Spinal cord (tissue), 10 donors: Measurements from ENCODE around the gene BAIAP2. TPM values are rescaled to one million over a fixed set of nuclear protein-coding genes. Genes with fewer than 3 reads are reported as not detected.

ENCODE experiments used
- DNase-seq, 6 donors: peaks; one replicate each; pipeline versions ENCODE4 v3.0.0 to v3.0.0-alpha.2; 2013 to 2015; ENCODE audit warnings: low spot score in 6 of 6, low read depth in 4 of 6
- H3K27ac ChIP-seq: one replicate; pipeline ENCODE4 v1.5.1; 2013; ENCODE audit warnings: low read depth, low read length, control low read depth
- H3K27me3 ChIP-seq: one replicate; pipeline ENCODE4 v1.6.1; 2013; ENCODE audit warnings: low read length; ENCODE audit not compliant: control insufficient read depth, insufficient read depth
- H3K36me3 ChIP-seq: one replicate; pipeline ENCODE4 v1.6.1; 2013; ENCODE audit warnings: low read length; ENCODE audit not compliant: control insufficient read depth, insufficient read depth
- H3K4me1 ChIP-seq: one replicate; pipeline ENCODE4 v1.6.1; 2013; ENCODE audit warnings: low read length; ENCODE audit not compliant: control insufficient read depth, insufficient read depth
- H3K4me3 ChIP-seq: one replicate; pipeline ENCODE4 v1.5.1; 2013; ENCODE audit warnings: low read depth, low read length, control low read depth
- H3K9me3 ChIP-seq: one replicate; pipeline ENCODE4 v1.6.1; 2013; ENCODE audit warnings: low read length; ENCODE audit not compliant: control insufficient read depth, insufficient read depth
- WGBS: methylation state at CpG from one replicate; pipeline ENCODE4 v1.1.5; 2013; ENCODE audit warnings: missing lambda C conversion rate; ENCODE audit not compliant: insufficient coverage; 5-methylcytosine and 5-hydroxymethylcytosine counted together
- polyA plus RNA-seq, 2 donors: library from polyadenylated mRNA; unstranded; fragments of 120-200 nt; gene quantifications; one replicate each; pipeline ENCODE4 v1.2.1, GENCODE V29; 2013; ENCODE audit not compliant: insufficient read length in 2 of 2
- total RNA-seq, 2 donors: library from RNA; depleted of rRNA in 1 of 2; stranded (reverse); fragments of 120-200 nt in 1 of 2; fragments of >200 nt in 1 of 2; gene quantifications; one replicate each; pipeline versions ENCODE4 v1.2.3 to v1.2.4, GENCODE V29; 2013 to 2014
- donor health status: healthy.

Gene BAIAP2
- total and polyA plus RNA-seq, 4 donors, result 16.8 to 55.6 (median 37.8) TPM

DNA sequence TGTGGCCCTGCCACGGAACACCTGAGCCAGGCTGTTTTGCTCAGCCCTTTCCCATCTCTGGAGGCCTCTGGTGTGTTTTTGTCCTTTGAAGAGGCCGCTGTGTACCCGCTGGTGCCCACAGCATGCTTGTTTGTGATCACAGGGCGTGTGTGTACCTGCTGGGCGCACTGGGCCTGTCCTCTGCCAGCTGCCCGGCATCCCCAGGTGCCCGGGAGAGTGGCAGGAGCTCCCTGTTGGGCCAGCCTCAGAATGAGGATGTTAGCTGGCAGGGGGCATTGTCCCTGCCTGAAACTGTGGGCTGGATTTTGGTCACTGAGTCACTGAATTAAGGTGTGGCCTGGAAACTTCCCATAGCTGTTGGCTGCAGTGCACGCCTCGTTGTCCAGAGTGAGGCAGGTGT is 31.1 kb downstream of the BAIAP2 start:
- Histone ChIP-seq H3K36me3 (peaks cover 76% of the 10 kb centered on the region), H3K4me1 (peaks cover 73% of the 10 kb centered on the region), H3K9me3 (no peaks in the 10 kb centered on the region), H3K27ac (no peak overlapping the region), H3K4me3 (no peak overlapping the region), H3K27me3 (no peaks in the 10 kb centered on the region)
- WGBS, result 87% methylated on average over 9 of the region's 9 CpGs
- no peak for DNase-seq

DNA sequence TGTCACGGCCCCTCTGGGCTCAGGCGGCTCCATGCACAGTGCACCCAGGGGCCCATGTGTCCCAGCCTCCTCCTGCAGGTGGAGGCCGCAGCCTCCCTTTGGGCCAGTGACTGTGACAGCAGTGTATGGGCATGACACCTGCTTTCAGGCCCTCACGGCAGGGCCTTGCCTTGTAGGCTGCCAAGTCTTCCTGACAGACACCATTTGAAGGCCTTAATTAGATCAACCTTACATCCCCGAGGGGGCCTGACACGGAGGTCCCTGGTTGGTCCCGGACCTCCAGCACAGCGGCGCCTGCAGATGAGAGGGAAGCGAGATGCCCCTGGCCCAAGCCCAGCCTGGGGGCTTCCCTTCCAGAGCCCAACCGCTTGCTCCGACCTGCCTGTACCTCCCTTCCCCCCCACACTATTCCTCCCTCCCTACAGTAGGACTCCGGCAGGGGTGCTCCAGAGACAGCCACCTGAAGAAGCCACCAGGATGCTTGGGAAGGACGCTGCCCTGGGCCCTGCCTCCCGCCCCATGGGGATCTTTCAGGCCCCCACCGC is 31.9 kb downstream of the BAIAP2 start:
- H3K27me3 ChIP-seq, result no peaks in the 10 kb centered on the region
- DNase-seq, result no peak
- 81% methylated on average over 16 of the region's 16 CpGs for WGBS
- H3K9me3 ChIP-seq, result no peaks in the 10 kb centered on the region
- H3K36me3 ChIP-seq, result peaks cover 84% of the 10 kb centered on the region
- H3K27ac ChIP-seq, result no peak overlapping the region
- no peak overlapping the region for H3K4me3 ChIP-seq
- peaks cover 77% of the 10 kb centered on the region for H3K4me1 ChIP-seq

DNA sequence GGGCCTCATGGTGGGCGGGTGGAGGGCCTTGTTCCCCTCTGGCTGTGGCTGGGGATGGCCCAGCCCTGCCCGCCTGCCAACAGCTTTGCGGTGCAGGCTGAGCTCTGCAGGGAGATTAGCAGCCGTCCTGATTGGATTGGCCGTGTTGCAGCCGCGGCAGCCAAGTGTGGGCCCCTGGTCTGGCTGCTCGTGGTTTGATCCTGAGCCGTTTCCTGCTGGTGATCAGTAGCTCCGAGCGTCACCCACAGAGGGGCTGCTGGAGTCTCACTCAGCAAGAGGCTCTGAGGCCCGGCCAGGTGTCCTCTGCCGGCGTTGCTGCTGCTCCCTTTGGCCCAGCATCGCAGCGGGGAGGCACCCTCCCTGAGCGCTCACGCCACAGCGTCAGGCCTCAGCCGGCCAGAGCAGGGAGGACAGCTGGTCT is 32.5 kb downstream of the BAIAP2 start:
- H3K4me3 ChIP-seq, result no peak overlapping the region
- H3K27ac ChIP-seq, result no peak overlapping the region
- H3K36me3 ChIP-seq, result peaks cover 89% of the 10 kb centered on the region
- H3K9me3 ChIP-seq, result no peaks in the 10 kb centered on the region
- H3K4me1 ChIP-seq, result peaks cover 78% of the 10 kb centered on the region
- 46% methylated on average over 20 of the region's 20 CpGs for WGBS
- DNase-seq, result peak in 1 of 6 donors; percentile 65
- no peaks in the 10 kb centered on the region for H3K27me3 ChIP-seq

DNA sequence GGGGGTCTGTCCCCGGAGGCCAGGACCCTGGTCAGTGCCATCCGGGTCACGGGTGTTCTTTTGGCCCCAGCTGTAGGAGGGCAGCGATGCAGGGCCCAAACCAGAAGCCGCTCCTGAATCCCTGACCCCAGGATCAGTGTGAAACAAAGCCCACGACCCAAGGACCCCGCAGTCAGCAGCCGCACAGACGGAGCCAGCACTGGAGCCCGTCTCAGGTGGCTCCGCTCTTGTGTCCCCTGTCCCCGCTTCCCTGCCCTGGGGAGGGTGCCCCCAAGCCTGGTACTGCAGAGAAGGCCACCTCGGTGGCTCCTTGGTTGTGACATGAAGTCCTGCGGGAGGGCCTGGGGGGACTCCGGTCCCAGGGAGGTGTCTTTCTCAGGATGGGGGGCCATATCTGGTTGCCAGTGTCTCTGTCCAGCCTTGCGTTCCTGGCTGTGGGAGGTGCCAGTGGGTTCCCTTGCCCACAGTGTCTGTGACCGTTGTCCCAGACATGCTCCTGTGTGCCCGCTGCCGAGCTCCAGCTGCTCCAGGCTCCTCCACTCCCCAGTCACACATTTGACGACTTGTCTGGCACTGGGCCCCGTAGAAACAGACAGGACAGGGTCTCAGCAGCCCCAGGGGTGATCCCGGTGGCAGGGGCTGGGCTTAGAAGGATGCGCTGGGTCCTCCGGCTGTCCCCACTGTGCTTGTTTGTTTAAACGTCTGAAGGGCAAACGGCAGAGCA is 33.6 kb downstream of the BAIAP2 start:
- peak in 1 of 6 donors; percentile 56 for DNase-seq
- no peak overlapping the region for H3K27ac ChIP-seq
- whole genome bisulfite sequencing, result 74% methylated on average over 26 of the region's 26 CpGs
- no peak overlapping the region for H3K4me3 ChIP-seq
- H3K9me3 ChIP-seq, result no peaks in the 10 kb centered on the region
- peaks cover 79% of the 10 kb centered on the region for H3K4me1 ChIP-seq
- no peaks in the 10 kb centered on the region for H3K27me3 ChIP-seq
- H3K36me3 ChIP-seq, result peaks cover 93% of the 10 kb centered on the region

DNA sequence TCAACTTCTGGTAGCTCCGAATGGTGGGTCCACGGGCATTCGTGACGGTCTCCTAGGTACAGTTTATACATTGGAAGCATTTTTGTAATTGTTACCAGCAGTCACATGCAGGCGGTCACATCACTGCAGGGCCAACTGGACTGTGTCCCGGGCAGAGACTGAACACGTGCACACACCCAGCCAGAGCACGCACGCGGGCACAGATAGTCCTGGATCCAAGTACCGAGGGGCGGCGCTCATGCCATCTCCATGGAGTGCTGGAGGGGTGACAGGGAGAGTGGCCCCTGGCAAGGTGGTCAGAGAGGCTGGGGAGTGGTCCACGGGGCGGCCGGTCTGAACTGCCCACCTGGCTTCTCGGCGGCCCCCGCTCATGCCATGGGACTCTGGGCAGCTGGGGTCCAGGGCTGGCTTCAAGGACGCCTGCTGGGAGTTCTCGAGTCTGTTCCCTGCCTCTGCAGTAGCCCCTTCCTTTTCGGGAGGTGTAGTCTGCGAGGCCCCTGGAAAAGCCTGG is 34.2 kb downstream of the BAIAP2 start:
- no peak for DNase-seq
- H3K27me3 ChIP-seq, result no peaks in the 10 kb centered on the region
- no peak overlapping the region for H3K27ac ChIP-seq
- no peaks in the 10 kb centered on the region for H3K9me3 ChIP-seq
- peaks cover 87% of the 10 kb centered on the region for H3K36me3 ChIP-seq
- peaks cover 79% of the 10 kb centered on the region for H3K4me1 ChIP-seq
- H3K4me3 ChIP-seq, result no peak overlapping the region
- 59% methylated on average over 23 of the region's 23 CpGs for WGBS

DNA sequence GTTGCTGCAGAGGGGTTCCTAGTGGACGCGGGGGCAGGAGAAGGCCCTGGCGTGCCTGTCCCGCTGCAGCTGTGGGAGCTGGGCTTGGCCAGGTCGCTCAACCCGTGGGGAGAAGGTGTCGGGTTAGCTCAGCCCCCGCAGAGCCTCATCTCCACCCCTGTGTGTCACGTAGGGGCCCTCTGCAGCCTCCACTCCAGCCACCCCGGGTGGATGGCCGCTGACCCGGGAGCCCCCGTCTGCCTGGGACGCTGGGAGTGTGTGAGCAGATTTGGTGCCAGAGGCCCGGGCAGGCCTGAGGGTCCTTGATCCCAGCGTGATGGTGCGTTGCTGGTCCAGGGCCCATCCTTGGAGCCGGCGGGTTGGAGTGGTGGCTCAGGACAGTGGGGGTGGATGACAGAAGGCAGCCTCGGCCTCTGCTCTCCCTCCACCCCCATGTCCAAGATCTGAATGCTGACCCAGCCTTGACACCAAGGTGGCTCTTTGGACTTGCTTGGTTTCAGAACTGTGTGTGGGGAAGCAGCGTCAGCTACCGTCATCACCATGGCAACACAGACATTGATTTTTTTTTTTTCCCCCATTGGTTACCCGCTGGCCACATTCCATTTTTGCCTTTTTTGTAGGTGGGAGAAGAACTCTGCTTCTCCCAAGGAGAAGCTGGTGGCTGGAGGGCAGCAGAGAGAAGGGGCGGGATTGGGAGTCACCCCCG is 35.7 kb downstream of the BAIAP2 start:
- Histone ChIP-seq H3K27me3 (no peaks in the 10 kb centered on the region), H3K36me3 (peaks cover 79% of the 10 kb centered on the region), H3K4me3 (no peak overlapping the region), H3K27ac (no peak overlapping the region), H3K9me3 (no peaks in the 10 kb centered on the region), H3K4me1 (peaks cover 79% of the 10 kb centered on the region)
- DNase-seq, result peak in 1 of 6 donors; percentile 58
- 69% methylated on average over 14 of the region's 25 CpGs for WGBS

DNA sequence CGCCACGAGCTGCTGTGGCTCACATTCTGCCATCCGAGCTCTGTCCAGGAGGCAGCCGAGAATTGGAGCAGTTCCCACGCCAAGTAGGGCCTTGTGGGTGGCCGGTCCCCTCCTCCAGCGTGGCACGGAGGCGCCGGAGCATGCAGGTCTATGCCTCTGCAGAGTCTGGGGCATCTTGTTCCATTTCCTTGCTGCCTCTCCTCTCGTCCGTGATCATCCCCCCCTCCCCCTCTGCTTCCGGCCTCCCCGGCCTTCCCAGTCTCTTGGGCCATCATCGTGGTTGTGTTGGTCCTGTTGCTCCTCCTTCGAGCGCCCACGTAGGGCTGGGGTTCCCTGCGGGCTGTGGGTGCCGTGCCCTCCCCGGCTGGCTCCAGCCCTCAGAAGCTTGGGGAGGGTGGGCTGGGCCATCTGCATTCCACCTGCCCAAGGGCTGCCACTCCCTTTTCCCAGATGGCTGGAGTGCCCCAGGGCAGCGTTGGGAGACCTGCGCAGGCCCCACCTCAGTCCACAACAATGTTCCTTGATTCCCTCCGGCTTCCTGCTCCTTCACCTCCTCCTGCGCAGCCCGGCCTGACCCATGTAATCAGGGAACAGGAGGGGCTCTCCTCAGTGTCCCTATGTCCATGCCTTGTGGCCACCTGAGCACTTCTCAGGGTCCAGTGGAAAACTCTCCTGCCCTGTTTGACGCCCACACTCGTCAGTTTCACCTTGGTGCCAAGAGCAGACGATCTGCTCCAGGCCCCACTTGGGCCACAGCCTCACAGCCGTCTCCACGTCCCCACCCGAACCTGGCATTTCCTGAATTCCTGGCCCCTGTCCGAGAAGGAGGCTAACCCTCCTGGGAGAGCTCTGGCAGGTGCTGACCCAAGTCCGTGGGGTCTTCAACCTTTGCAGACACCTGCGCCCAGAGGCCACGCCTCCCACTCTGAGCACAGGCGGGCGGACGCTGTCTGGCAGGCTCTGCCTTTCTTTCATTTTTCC is 37.1 kb downstream of the BAIAP2 start:
- Histone ChIP-seq H3K9me3 (no peaks in the 10 kb centered on the region), H3K36me3 (peaks cover 76% of the 10 kb centered on the region), H3K4me3 (no peak overlapping the region), H3K27ac (no peak overlapping the region), H3K4me1 (peaks cover 83% of the 10 kb centered on the region), H3K27me3 (no peaks in the 10 kb centered on the region)
- 82% methylated on average over 27 of the region's 39 CpGs for WGBS
- no peak for DNase-seq

GRCh38 chr17:81073967-81074839 is 39.3 kb downstream of the BAIAP2 start:
- peaks cover 65% of the 10 kb centered on the region for H3K36me3 ChIP-seq
- H3K27me3 ChIP-seq, result no peaks in the 10 kb centered on the region
- H3K4me3 ChIP-seq, result no peak overlapping the region
- H3K9me3 ChIP-seq, result no peaks in the 10 kb centered on the region
- 86% methylated on average over 42 of the region's 42 CpGs for WGBS
- H3K27ac ChIP-seq, result no peak overlapping the region
- peaks cover 62% of the 10 kb centered on the region for H3K4me1 ChIP-seq
- peak in 1 of 6 donors; percentile 78 for DNase-seq
